Pancreas (tissue), 10 donors: ENCODE measurements around the gene CYGB. TPM values are rescaled to one million over a fixed set of nuclear protein-coding genes. Genes with fewer than 3 reads are reported as not detected.

Experiments
- ATAC-seq, 4 donors: fragments of 200-7000 bp; cut with Tn5 transposase; one replicate each; pipeline versions ENCODE4 v1.8.0 to v1.9.1; 2020; ENCODE audit warnings: mild to moderate bottlenecking in 4 of 4, moderate library complexity in 4 of 4
- DNase-seq, 6 donors: peaks; one replicate each; pipeline ENCODE4 v3.0.0-alpha.2; 2020
- FAIRE-seq: peaks from 2 replicates; lab custom pipeline; 2012; peaks lifted over from hg19 to GRCh38; lab: Jason Lieb, UNC
- H3K27ac ChIP-seq, 4 donors: fragments of 200-600 bp; sonication (generic); 1 replicate in 3 of 4; 2 replicates in 1 of 4; pipeline versions ENCODE4 v1.5.0 to v1.8.0; 2020
- H3K27me3 ChIP-seq, 4 donors: fragments of 200-600 bp; one replicate each; pipeline ENCODE4 v1.8.0; 2021
- H3K36me3 ChIP-seq, 3 donors: fragments of 200-600 bp; sonication (generic) in 1 of 3; one replicate each; pipeline versions ENCODE4 v1.5.0 to v1.8.0; 2020 to 2021
- H3K4me1 ChIP-seq, 3 donors: fragments of 200-600 bp; one replicate each; pipeline ENCODE4 v1.8.0; 2021
- H3K4me3 ChIP-seq, 4 donors: fragments of 200-600 bp; sonication (generic) in 2 of 4; one replicate each; pipeline versions ENCODE4 v1.5.0 to v1.8.0; 2020 to 2021
- H3K9me3 ChIP-seq, 4 donors: fragments of 200-600 bp; one replicate each; pipeline ENCODE4 v1.8.0; 2021
- WGBS, 2 donors: extraction: QIAGEN DNeasy Blood & Tissue Kit; methylation state at CpG; one replicate each; pipeline ENCODE4 v1.1.7; 2013; 5-methylcytosine and 5-hydroxymethylcytosine counted together
- intact Hi-C, 3 donors: fragments of 100-400 bp; cut with DNase I; formaldehyde crosslinking; loops; one replicate each; pipeline versions ENCODE4 v1.11.1 to v1.14.2; 2022
- polyA plus RNA-seq, 2 donors: library from polyadenylated mRNA; stranded (reverse); fragments of 200-250 nt; gene quantifications; one replicate each; pipeline ENCODE4 v1.2.3, GENCODE V29; 2013
- total RNA-seq, 6 donors: library from RNA; stranded (reverse); fragmentation: NEBNext Ultra II Directional in 4 of 6; extraction: Animal tissue kit (Norgen Biotek cat#: 25700) in 4 of 6; gene quantifications; one replicate each; pipeline versions ENCODE4 v1.2.1 to v1.2.4, GENCODE V29; 2021 to 2023
- TF ChIP-seq, protein P1 (sequence below), 4 donors: fragments of 200-600 bp; sonication (generic) in 3 of 4; IDR thresholded peaks; one replicate each; pipeline versions ENCODE4 v1.5.0 to v1.8.0; 2021; ENCODE audit warnings: antibody characterized with exemption in 4 of 4
- donor health status: healthy with polysubstance abuse.
- donor health status: DM: no; HTN: no; CAD: no; lungs with moderate emphysema.
- donor health status: DM: no; HTN: no; CAD: no.
- donor health status: control.
- donor health status: control.
- donor health status: Bipolar disorder and iron deficiency.
- donor health status: DM: yes; HTN: yes; CAD: no.
- donor health status: DM: no; HTN: no; CAD: no.
- donor health status: DM: no; HTN: no; CAD: no.
- donor health status: DM: yes; HTN: yes; CAD: no.

CYGB gene
- total and polyA plus RNA-seq, 8 donors, result 2.6 to 15.7 (median 8.2) TPM

DNA sequence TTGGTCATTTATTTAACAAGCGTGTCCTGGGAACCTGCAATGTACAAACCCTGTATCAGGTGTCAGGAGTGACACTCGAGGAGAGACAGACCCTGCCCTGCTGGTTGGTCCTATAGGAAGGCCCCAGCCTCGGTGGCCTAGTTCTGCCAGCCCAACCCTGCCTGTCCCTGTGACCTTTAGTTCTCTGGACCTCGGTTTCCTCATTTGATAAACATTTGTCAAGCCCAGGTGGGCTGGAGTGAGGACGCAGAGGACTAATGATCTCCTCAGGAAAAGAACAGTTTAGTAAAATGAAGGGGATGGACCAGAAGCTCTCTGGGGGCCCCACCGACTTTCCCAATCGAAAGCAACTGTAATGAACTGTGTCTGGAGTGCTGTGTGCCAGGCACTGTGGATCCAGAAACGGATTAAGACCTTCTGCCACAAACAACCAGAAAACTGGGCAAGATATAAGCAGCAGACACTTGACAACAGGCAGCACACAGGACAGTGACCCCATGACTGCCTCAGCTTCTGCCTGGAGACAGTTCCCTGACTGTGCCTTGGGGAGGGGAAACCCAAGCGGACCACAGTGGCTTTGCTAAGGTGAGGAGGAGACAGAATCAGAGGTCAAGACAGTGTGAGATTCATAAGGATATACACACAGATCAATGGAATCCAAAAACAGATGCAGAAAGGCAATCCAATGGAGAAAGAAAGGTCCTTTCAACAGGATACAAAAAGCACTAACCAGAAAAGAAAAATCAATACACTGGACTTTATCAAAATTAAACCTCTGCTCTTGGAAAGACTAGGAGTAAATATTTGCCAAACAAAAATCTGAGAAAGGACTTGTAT, 11.1 kb upstream of the CYGB start:
- intact Hi-C loops, result no loop called here
- Histone ChIP-seq H3K4me3 (no peak overlapping the region), H3K4me1 (peaks cover 19 to 36% (median 33%) of the 10 kb centered on the region in 3 donors), H3K36me3 (no peaks in the 10 kb centered on the region), H3K27ac (peak overlapping the region in 2 of 4 donors; percentile 41 to 62), H3K9me3 (no peaks in the 10 kb centered on the region), H3K27me3 (no peaks in the 10 kb centered on the region)
- DNase-seq (no peak), FAIRE-seq (no peak), ATAC-seq (no peak)
- TF ChIP-seq, protein P1, sequence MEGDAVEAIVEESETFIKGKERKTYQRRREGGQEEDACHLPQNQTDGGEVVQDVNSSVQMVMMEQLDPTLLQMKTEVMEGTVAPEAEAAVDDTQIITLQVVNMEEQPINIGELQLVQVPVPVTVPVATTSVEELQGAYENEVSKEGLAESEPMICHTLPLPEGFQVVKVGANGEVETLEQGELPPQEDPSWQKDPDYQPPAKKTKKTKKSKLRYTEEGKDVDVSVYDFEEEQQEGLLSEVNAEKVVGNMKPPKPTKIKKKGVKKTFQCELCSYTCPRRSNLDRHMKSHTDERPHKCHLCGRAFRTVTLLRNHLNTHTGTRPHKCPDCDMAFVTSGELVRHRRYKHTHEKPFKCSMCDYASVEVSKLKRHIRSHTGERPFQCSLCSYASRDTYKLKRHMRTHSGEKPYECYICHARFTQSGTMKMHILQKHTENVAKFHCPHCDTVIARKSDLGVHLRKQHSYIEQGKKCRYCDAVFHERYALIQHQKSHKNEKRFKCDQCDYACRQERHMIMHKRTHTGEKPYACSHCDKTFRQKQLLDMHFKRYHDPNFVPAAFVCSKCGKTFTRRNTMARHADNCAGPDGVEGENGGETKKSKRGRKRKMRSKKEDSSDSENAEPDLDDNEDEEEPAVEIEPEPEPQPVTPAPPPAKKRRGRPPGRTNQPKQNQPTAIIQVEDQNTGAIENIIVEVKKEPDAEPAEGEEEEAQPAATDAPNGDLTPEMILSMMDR (IDR thresholded peaks at IDR 0.05), result no peak
- WGBS, 2 donors, result 36% methylated on average over 9 of the region's 9 CpGs

- DNase-seq, result no peak
- H3K27ac ChIP-seq, result peak overlapping the region in 1 of 4 donors; percentile 41
- ATAC-seq, result no peak
- H3K36me3 ChIP-seq, result no peaks in the 10 kb centered on the region
- TF ChIP-seq, protein P1 (IDR thresholded peaks at IDR 0.05), result no peak
- intact Hi-C loops, result no loop called here
- H3K4me1 ChIP-seq, result peaks cover 19 to 36% (median 33%) of the 10 kb centered on the region in 3 donors
- no peaks in the 10 kb centered on the region for H3K27me3 ChIP-seq
- 78 to 79% methylated on average over 2 of the region's 2 CpGs for WGBS, 2 donors
- H3K4me3 ChIP-seq, result no peak overlapping the region
- H3K9me3 ChIP-seq, result no peaks in the 10 kb centered on the region
- no peak for FAIRE-seq
These were observed 10.2 kb upstream of the CYGB start for GRCh38 chr17:76547642-76548202.

GRCh38 chr17:76547183-76547641, 9.7 kb upstream of the CYGB start:
- peak overlapping the region; percentile 31 to 62 (median 52) for H3K27ac ChIP-seq
- FAIRE-seq, result no peak

GRCh38 chr17:76546556-76547182, 9.2 kb upstream of the CYGB start:
- 13% methylated on average over 11 of the region's 11 CpGs for WGBS, 2 donors
- no peak for FAIRE-seq

More at GRCh38 chr17:76547183-76547641, 9.7 kb upstream of the CYGB start:
- TF ChIP-seq, protein P1 (IDR thresholded peaks at IDR 0.05), result peak in 2 of 4 donors; percentile 22 to 38
- H3K4me1 ChIP-seq, result peaks cover 19 to 36% (median 33%) of the 10 kb centered on the region in 3 donors
- ATAC-seq (peak; percentile 27 to 72 (median 62)), DNase-seq (peak in 3 of 6 donors; percentile 31 to 57 (median 45))
- 41 to 47% methylated on average over 3 of the region's 3 CpGs for WGBS, 2 donors
- no peaks in the 10 kb centered on the region for H3K9me3 ChIP-seq
- H3K36me3 ChIP-seq, result no peaks in the 10 kb centered on the region
- intact Hi-C loops, result no loop called here
- H3K27me3 ChIP-seq, result no peaks in the 10 kb centered on the region
- no peak overlapping the region for H3K4me3 ChIP-seq

More at GRCh38 chr17:76546556-76547182, 9.2 kb upstream of the CYGB start:
- intact Hi-C loops, result no loop called here
- Histone ChIP-seq H3K27ac (peak overlapping the region; percentile 31 to 62 (median 52)), H3K9me3 (no peaks in the 10 kb centered on the region), H3K36me3 (no peaks in the 10 kb centered on the region), H3K4me1 (peaks cover 17 to 36% (median 33%) of the 10 kb centered on the region in 3 donors), H3K4me3 (no peak overlapping the region), H3K27me3 (no peaks in the 10 kb centered on the region)
- ATAC-seq (peak; percentile 8 to 51 (median 37)), DNase-seq (peak in 1 of 6 donors; percentile 33)
- TF ChIP-seq, protein P1 (IDR thresholded peaks at IDR 0.05), result no peak
